Suppressor macrophage (primary cell): Measurements from ENCODE around the gene SLC26A2.
"Not testable (repeated sequence)": the region's sequence is repeated elsewhere in the genome, so short reads cannot be mapped to it uniquely, and the experiment has no call there.

ENCODE experiments used
- DNase-seq, 4 experiments: peaks; one replicate each; pipeline ENCODE4 v3.0.0-alpha.2; 2020 to 2022

SLC26A2 gene

GRCh38 chr5:149937610-149938009, 22.9 kb upstream of the SLC26A2 start:
- DNase-seq, result peak in 3 of 4 experiments; percentile 5 to 33 (median 25)

- peak; percentile 27 to 49 (median 33) for DNase-seq
These were observed 22.3 kb upstream of the SLC26A2 start for GRCh38 chr5:149938279-149938678.

GRCh38 chr5:149938791-149939358, 21.7 kb upstream of the SLC26A2 start:
- peak in 3 of 4 experiments; percentile 25 to 58 (median 26) for DNase-seq

GRCh38 chr5:149939546-149939945, 21.0 kb upstream of the SLC26A2 start:
- DNase-seq, result peak in 3 of 4 experiments; percentile 16 to 49 (median 47)

- peak in 2 of 4 experiments; percentile 29 to 34 for DNase-seq
These were observed 20.4 kb upstream of the SLC26A2 start for GRCh38 chr5:149940077-149940574.

- DNase-seq, result no peak
These were observed 19.5 kb upstream of the SLC26A2 start for GRCh38 chr5:149940941-149941644.

- no peak for DNase-seq
These were observed 18.8 kb upstream of the SLC26A2 start for GRCh38 chr5:149941795-149942194.

GRCh38 chr5:149942199-149942598, 18.4 kb upstream of the SLC26A2 start:
- DNase-seq, result no peak

GRCh38 chr5:149942741-149943169, 17.8 kb upstream of the SLC26A2 start:
- DNase-seq, result not testable (repeated sequence)

- not testable (repeated sequence) for DNase-seq
These were observed 17.2 kb upstream of the SLC26A2 start for GRCh38 chr5:149943177-149943949.

GRCh38 chr5:149944666-149945065, 15.9 kb upstream of the SLC26A2 start, which contains the start of gene PDE6A:
Gene PDE6A (minus strand): TSS chr5:149944793. CDS start chr5:149944673, 120 bp downstream.
- no peak for DNase-seq

GRCh38 chr5:149946118-149946517, 14.4 kb upstream of the SLC26A2 start:
- no peak for DNase-seq

GRCh38 chr5:149948993-149949392, 11.6 kb upstream of the SLC26A2 start:
- no peak for DNase-seq

GRCh38 chr5:149951138-149951749, 9.3 kb upstream of the SLC26A2 start:
- DNase-seq, result no peak

GRCh38 chr5:149953436-149954121, 7.0 kb upstream of the SLC26A2 start:
- DNase-seq, result no peak

GRCh38 chr5:149954798-149955197, 5.8 kb upstream of the SLC26A2 start:
- no peak for DNase-seq

- DNase-seq, result no peak
These were observed 3.9 kb upstream of the SLC26A2 start for GRCh38 chr5:149956685-149957084.

GRCh38 chr5:149957855-149958254, 2.7 kb upstream of the SLC26A2 start:
- DNase-seq, result no peak

- DNase-seq, result peak; percentile 53 to 83 (median 59)
These were observed 937 bp upstream of the SLC26A2 start for GRCh38 chr5:149959406-149960236.

- DNase-seq, result no peak
These were observed 678 bp downstream of the SLC26A2 start for GRCh38 chr5:149961186-149961685.

GRCh38 chr5:149961957-149962409, 1.4 kb downstream of the SLC26A2 start:
- peak; percentile 11 to 41 (median 30) for DNase-seq
